Right lobe of liver (tissue), 6 donors: ENCODE results near the gene TMEFF2. TPM values are rescaled to one million over a fixed set of nuclear protein-coding genes. Genes with fewer than 3 reads are reported as not detected.

Experiments
- ATAC-seq, 4 donors: fragments of 200-7000 bp; cut with Tn5 transposase; one replicate each; pipeline ENCODE4 v1.9.1; 2020; ENCODE audit warnings: mild to moderate bottlenecking in 4 of 4, moderate library complexity in 4 of 4
- DNase-seq, 3 donors: peaks; one replicate each; pipeline ENCODE4 v3.0.0-alpha.2; 2020
- H3K27ac ChIP-seq, 3 donors: fragments of 200-600 bp; one replicate each; pipeline ENCODE4 v1.8.0; 2022
- H3K27me3 ChIP-seq, 2 donors: fragments of 200-600 bp; one replicate each; pipeline ENCODE4 v1.8.0; 2022
- H3K36me3 ChIP-seq, 4 donors: fragments of 200-600 bp; sonication (generic) in 1 of 4; one replicate each; pipeline versions ENCODE4 v1.5.1 to v1.8.0; 2017 to 2022; ENCODE audit warnings: control low read depth in 1 of 4
- H3K4me1 ChIP-seq, 4 donors: fragments of 200-600 bp; sonication (generic) in 1 of 4; one replicate each; pipeline versions ENCODE4 v1.5.1 to v1.8.0; 2017 to 2022; ENCODE audit warnings: control low read depth in 1 of 4
- H3K4me3 ChIP-seq, 3 donors: fragments of 200-600 bp; one replicate each; pipeline ENCODE4 v1.8.0; 2022
- H3K9me3 ChIP-seq, 4 donors: fragments of 200-600 bp; sonication (generic) in 1 of 4; one replicate each; pipeline versions ENCODE4 v1.5.1 to v1.8.0; 2017 to 2022; ENCODE audit warnings: control low read depth in 1 of 4
- CTCF ChIP-seq, 4 donors: fragments of 200-600 bp in 3 of 4; fragments of 450-650 bp in 1 of 4; IDR thresholded peaks; one replicate each; pipeline versions ENCODE4 v1.5.1 to v1.8.0; 2016 to 2022; ENCODE audit warnings: antibody characterized with exemption in 4 of 4, mild to moderate bottlenecking in 2 of 4
- POLR2A ChIP-seq: fragments of 450-650 bp; IDR thresholded peaks from one replicate; pipeline ENCODE4 v1.6.1; 2017; ENCODE audit warnings: antibody characterized with exemption, mild to moderate bottlenecking
- WGBS: methylation state at CpG from one replicate; pipeline ENCODE4 v1.1.6; 2018; ENCODE audit warnings: low coverage, low lambda C conversion rate; ENCODE audit not compliant: insufficient coverage; ENCODE audit errors: missing lambda C conversion rate; 5-methylcytosine and 5-hydroxymethylcytosine counted together
- intact Hi-C, 2 donors: fragments of 100-400 bp; cut with DNase I; formaldehyde crosslinking; loops; one replicate each; pipeline versions ENCODE4 v1.11.2 to v1.14.1; 2022
- total RNA-seq, 6 experiments: library from RNA; depleted of rRNA in 2 of 6; stranded (reverse); fragments of >200 nt in 2 of 6; fragmentation: NEBNext Ultra II Directional in 3 of 6; extraction: Animal tissue kit (Norgen Biotek cat#: 25700) in 3 of 6; gene quantifications; one replicate each; pipeline versions ENCODE4 v1.1.0 to v1.2.4, GENCODE V29; 2016 to 2023
- donor health status: DM: no; HTN: yes; CAD: no.
- donor health status: DM: no; HTN: no; CAD: no.
- donor health status: DM: no; HTN: no; CAD: no.
- donor health status: DM: no; HTN: yes; CAD: no.
- donor health status: DM: no; HTN: yes; CAD: no.

TMEFF2 gene
- total RNA-seq, 6 experiments from 2014 or later, result not detected

GRCh38 chr2:191930205-191930604 lies 264.5 kb downstream of the TMEFF2 start:
- H3K27ac ChIP-seq, result no peak overlapping the region
- ATAC-seq, result peak in 2 of 4 donors; percentile 21 to 53
- no peaks in the 10 kb centered on the region for H3K4me1 ChIP-seq
- peaks cover 0 to 2% (median 0%) of the 10 kb centered on the region in 4 donors for H3K9me3 ChIP-seq
- no peaks in the 10 kb centered on the region for H3K27me3 ChIP-seq
- intact Hi-C loops, result no loop called here
- no peak for TF ChIP-seq CTCF (IDR thresholded peaks at IDR 0.05)
- TF ChIP-seq POLR2A, result no peak
- H3K36me3 ChIP-seq, result no peaks in the 10 kb centered on the region
- H3K4me3 ChIP-seq, result no peak overlapping the region
- 56% methylated on average over 3 of the region's 3 CpGs for WGBS
- DNase-seq, result no peak

GRCh38 chr2:191929288-191929687 lies 265.4 kb downstream of the TMEFF2 start:
- no peak for TF ChIP-seq CTCF (IDR thresholded peaks at IDR 0.05)
- no peaks in the 10 kb centered on the region for H3K36me3 ChIP-seq
- no peak overlapping the region for H3K4me3 ChIP-seq
- WGBS, result 65% methylated on average over 4 of the region's 4 CpGs
- H3K9me3 ChIP-seq, result peaks cover 0 to 2% (median 0%) of the 10 kb centered on the region in 4 donors
- no peaks in the 10 kb centered on the region for H3K27me3 ChIP-seq
- H3K27ac ChIP-seq, result no peak overlapping the region
- intact Hi-C loops, result no loop called here
- ATAC-seq, result peak; percentile 53 to 86 (median 74)
- no peak for DNase-seq
- H3K4me1 ChIP-seq, result no peaks in the 10 kb centered on the region

GRCh38 chr2:191927991-191928390 lies 266.7 kb downstream of the TMEFF2 start:
- H3K4me1 ChIP-seq, result no peaks in the 10 kb centered on the region
- H3K4me3 ChIP-seq, result no peak overlapping the region
- H3K27ac ChIP-seq, result no peak overlapping the region
- peaks cover 0 to 2% (median 0%) of the 10 kb centered on the region in 4 donors for H3K9me3 ChIP-seq
- no peak for TF ChIP-seq CTCF (IDR thresholded peaks at IDR 0.05)
- no peak for TF ChIP-seq POLR2A
- DNase-seq, result no peak
- WGBS, result 36% methylated on average over 2 of the region's 3 CpGs
- ATAC-seq, result no peak
- no peaks in the 10 kb centered on the region for H3K27me3 ChIP-seq
- intact Hi-C loops, result no loop called here
- no peaks in the 10 kb centered on the region for H3K36me3 ChIP-seq

GRCh38 chr2:191927319-191927867 lies 267.3 kb downstream of the TMEFF2 start:
- TF ChIP-seq CTCF (IDR thresholded peaks at IDR 0.05) (no peak), POLR2A (no peak)
- peak in 2 of 4 donors; percentile 47 to 59 for ATAC-seq
- intact Hi-C loops, result no loop called here
- H3K27ac ChIP-seq, result no peak overlapping the region
- WGBS, result 32% methylated on average over 4 of the region's 4 CpGs
- no peak for DNase-seq
- no peak overlapping the region for H3K4me3 ChIP-seq
- H3K36me3 ChIP-seq, result no peaks in the 10 kb centered on the region
- no peaks in the 10 kb centered on the region for H3K4me1 ChIP-seq
- H3K9me3 ChIP-seq, result peaks cover 0 to 2% (median 0%) of the 10 kb centered on the region in 4 donors
- no peaks in the 10 kb centered on the region for H3K27me3 ChIP-seq

- no peaks in the 10 kb centered on the region for H3K36me3 ChIP-seq
- 14% methylated on average over 1 of the region's 1 CpG for WGBS
- no peaks in the 10 kb centered on the region for H3K9me3 ChIP-seq
- no peaks in the 10 kb centered on the region for H3K4me1 ChIP-seq
- intact Hi-C loops, result no loop called here
- no peak overlapping the region for H3K4me3 ChIP-seq
- no peaks in the 10 kb centered on the region for H3K27me3 ChIP-seq
- no peak for DNase-seq
- no peak overlapping the region for H3K27ac ChIP-seq
- TF ChIP-seq POLR2A (no peak), CTCF (IDR thresholded peaks at IDR 0.05) (no peak)
- no peak for ATAC-seq
These were observed 268.1 kb downstream of the TMEFF2 start for GRCh38 chr2:191926671-191927070.
